C4-2B (cell line): ENCODE measurements around the gene SLITRK2.

Source experiments
- H3K27ac ChIP-seq: fragments of 450-650 bp; 2 replicates; pipeline ENCODE4 v1.5.1; 2017
- ZFX ChIP-seq: fragments of 450-650 bp; IDR thresholded peaks from 2 replicates; pipeline ENCODE4 v1.6.1; 2017
- TF ChIP-seq, protein P1 (sequence below): fragments of 450-650 bp; conservative IDR thresholded peaks from 2 replicates; pipeline ENCODE4 v1.5.1; 2017; ENCODE audit warnings: mild to moderate bottlenecking

Gene SLITRK2

DNA sequence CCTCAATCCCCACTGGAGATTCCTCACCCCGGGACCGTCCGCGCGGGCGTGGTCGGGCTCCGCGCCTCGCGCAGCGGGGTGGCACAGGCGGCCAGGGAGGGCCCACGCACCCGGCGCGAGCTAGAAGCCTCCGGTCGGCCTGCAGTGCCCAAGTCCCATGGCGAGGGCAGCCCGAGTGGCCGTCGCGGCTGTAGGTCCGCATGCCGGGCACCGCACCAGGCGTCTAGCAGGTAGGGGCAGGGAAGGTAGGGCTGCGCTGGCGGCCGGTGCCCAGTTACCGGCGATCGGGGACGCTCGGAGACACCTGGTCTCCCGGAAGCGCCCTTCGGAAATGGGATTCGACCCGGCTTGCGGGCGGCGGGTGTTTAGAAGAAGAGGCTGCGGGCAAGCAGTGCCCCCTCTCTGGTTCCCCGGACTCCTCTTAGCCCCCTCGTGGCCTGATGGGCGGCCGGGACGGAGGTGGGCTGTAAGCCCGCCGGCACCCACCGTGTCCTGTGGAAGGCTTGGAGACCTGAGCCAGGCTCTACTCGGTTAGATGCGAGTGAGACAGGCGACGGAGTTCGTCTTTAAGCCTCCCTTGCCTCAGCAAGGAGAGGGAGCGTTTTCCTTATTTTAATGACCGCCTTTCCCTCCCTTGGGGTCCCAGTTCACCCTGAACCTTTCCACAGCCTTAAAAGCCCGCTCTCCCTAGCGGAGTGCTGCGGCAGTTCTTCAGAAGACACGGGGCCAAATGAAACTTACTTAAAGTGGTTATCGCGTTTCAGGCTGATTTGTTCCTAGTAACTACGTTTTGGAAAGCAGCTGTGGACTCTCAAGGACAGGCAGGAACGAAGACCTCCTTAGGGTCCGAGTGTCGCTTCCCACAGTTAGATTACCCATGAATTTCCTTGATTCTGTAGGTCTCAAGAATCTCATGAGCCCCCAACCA, 821 bp downstream of the SLITRK2 start:
- no peak for TF ChIP-seq ZFX
- TF ChIP-seq, protein P1, sequence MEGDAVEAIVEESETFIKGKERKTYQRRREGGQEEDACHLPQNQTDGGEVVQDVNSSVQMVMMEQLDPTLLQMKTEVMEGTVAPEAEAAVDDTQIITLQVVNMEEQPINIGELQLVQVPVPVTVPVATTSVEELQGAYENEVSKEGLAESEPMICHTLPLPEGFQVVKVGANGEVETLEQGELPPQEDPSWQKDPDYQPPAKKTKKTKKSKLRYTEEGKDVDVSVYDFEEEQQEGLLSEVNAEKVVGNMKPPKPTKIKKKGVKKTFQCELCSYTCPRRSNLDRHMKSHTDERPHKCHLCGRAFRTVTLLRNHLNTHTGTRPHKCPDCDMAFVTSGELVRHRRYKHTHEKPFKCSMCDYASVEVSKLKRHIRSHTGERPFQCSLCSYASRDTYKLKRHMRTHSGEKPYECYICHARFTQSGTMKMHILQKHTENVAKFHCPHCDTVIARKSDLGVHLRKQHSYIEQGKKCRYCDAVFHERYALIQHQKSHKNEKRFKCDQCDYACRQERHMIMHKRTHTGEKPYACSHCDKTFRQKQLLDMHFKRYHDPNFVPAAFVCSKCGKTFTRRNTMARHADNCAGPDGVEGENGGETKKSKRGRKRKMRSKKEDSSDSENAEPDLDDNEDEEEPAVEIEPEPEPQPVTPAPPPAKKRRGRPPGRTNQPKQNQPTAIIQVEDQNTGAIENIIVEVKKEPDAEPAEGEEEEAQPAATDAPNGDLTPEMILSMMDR = no peak
- H3K27ac ChIP-seq = no peak overlapping the region

GRCh38 chrX:145820825-145821224, 3.2 kb downstream of the SLITRK2 start:
- TF ChIP-seq ZFX = no peak
- TF ChIP-seq, protein P1 = no peak
- H3K27ac ChIP-seq = no peak overlapping the region

GRCh38 chrX:145821291-145821897, 3.8 kb downstream of the SLITRK2 start:
- no peak for TF ChIP-seq ZFX
- TF ChIP-seq, protein P1 = no peak
- no peak overlapping the region for H3K27ac ChIP-seq

GRCh38 chrX:145821898-145822571, 4.4 kb downstream of the SLITRK2 start:
- no peak for TF ChIP-seq ZFX
- TF ChIP-seq, protein P1 = no peak
- H3K27ac ChIP-seq = no peak overlapping the region

DNA sequence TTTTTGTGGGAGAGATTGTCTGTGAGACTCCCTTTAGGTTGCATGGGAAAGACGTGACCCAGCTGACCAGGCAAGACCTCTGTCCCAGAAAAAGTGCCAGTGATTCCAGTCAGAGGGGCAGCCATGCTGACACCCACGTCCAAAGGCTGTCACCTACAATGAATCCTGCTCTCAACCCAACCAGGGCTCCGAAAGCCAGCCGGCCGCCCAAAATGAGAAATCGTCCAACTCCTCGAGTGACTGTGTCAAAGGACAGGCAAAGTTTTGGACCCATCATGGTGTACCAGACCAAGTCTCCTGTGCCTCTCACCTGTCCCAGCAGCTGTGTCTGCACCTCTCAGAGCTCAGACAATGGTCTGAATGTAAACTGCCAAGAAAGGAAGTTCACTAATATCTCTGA, 5.5 kb downstream of the SLITRK2 start:
- TF ChIP-seq ZFX = no peak
- TF ChIP-seq, protein P1 = no peak
- no peak overlapping the region for H3K27ac ChIP-seq

GRCh38 chrX:145825896-145826295, 8.3 kb downstream of the SLITRK2 start:
- no peak for TF ChIP-seq ZFX
- TF ChIP-seq, protein P1 = peak; percentile 49
- H3K27ac ChIP-seq = no peak overlapping the region

GRCh38 chrX:145826466-145826865, 8.8 kb downstream of the SLITRK2 start:
- no peak overlapping the region for H3K27ac ChIP-seq
- TF ChIP-seq ZFX = no peak
- TF ChIP-seq, protein P1 = no peak
